ENCODE measurements around the gene HECTD4.

HECTD4 gene

DNA sequence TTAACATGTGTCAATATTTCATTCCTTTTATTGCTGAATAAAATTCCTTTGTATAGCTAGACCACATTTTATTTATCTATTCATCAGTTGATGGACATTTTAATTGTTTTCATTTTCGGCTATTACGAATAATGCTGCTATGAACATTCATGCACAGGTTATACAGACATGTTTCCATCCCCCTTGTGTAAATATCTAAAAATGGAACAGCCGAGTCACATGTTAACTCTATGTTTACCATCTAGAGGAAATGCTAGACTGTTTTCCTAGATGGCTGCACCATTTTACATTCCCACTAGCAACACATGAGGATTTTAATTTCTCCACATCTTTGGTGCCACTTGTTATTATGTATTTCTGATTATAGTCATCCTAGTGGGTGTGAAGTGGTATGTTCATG is 49.2 kb downstream of the HECTD4 start:
- Histone ChIP-seq H3K9me2 (ENCODE audit: low read depth, low read length) (no peaks in the 10 kb centered on the region), H3K36me3 (ENCODE audit: insufficient read depth, low read length) (peaks cover 3% of the 10 kb centered on the region), H3K4me3 (ENCODE audit: low read depth, low read length, poor library complexity, severe bottlenecking) (no peak overlapping the region), H3F3A (ENCODE audit: insufficient read depth, low read length) (no peaks in the 10 kb centered on the region), H3K4me1 (ENCODE audit: insufficient read depth, low read length, severe bottlenecking) (no peaks in the 10 kb centered on the region), H3K79me2 (ENCODE audit: insufficient read depth, low read length) (peaks cover 33% of the 10 kb centered on the region; the same call in 1 of the 2 replicates), H2AFZ (ENCODE audit: low read length) (no peak overlapping the region), H3K4me2 (ENCODE audit: low read length) (no peak overlapping the region), H3K27ac (ENCODE audit: low read depth, low read length, poor library complexity, severe bottlenecking) (no peak overlapping the region), H3K9ac (ENCODE audit: low read length) (no peak overlapping the region), H3K27me3 (ENCODE audit: insufficient read depth, low read length) (no peaks in the 10 kb centered on the region), H3K9me3 (ENCODE audit: low read length) (no peaks in the 10 kb centered on the region), H4K20me1 (ENCODE audit: insufficient read depth, low read length) (no peaks in the 10 kb centered on the region)
- TF ChIP-seq EZH2 (IDR thresholded peaks at IDR 0.05; ENCODE audit: borderline replicate concordance, low read length) (no peak), CTCF (IDR thresholded peaks at IDR 0.05; ENCODE audit: low read length) (no peak)

DNA sequence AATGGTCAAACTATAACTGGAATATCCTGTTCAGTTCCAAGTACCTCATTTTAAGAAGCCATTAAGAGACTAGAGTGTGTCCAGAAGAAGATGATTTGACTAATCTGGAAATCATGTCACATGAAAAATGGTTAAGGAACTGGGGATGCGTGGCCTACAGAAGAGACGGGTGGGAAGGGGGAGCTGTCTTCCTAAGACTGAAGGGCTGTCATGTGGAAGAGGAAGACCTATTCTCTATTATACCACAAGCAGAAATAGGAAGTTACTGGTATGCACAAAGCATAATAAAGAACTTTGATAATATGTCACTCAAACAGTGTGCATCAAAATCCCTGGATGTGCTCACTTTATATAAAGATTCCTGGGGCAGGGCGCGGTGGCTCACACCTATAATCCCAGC is 50.3 kb downstream of the HECTD4 start:
- TF ChIP-seq CTCF (IDR thresholded peaks at IDR 0.05; ENCODE audit: low read length), result no peak
- no peak for TF ChIP-seq EZH2 (IDR thresholded peaks at IDR 0.05; ENCODE audit: borderline replicate concordance, low read length)
- Histone ChIP-seq H3K9ac (ENCODE audit: low read length) (no peak overlapping the region), H3K4me1 (ENCODE audit: insufficient read depth, low read length, severe bottlenecking) (no peaks in the 10 kb centered on the region), H4K20me1 (ENCODE audit: insufficient read depth, low read length) (no peaks in the 10 kb centered on the region), H3K36me3 (ENCODE audit: insufficient read depth, low read length) (no peaks in the 10 kb centered on the region), H3K27me3 (ENCODE audit: insufficient read depth, low read length) (no peaks in the 10 kb centered on the region), H2AFZ (ENCODE audit: low read length) (no peak overlapping the region), H3K9me3 (ENCODE audit: low read length) (no peaks in the 10 kb centered on the region), H3K27ac (ENCODE audit: low read depth, low read length, poor library complexity, severe bottlenecking) (no peak overlapping the region), H3F3A (ENCODE audit: insufficient read depth, low read length) (no peaks in the 10 kb centered on the region), H3K79me2 (ENCODE audit: insufficient read depth, low read length) (peaks cover 36% of the 10 kb centered on the region), H3K9me2 (ENCODE audit: low read depth, low read length) (no peaks in the 10 kb centered on the region), H3K4me2 (ENCODE audit: low read length) (no peak overlapping the region), H3K4me3 (ENCODE audit: low read depth, low read length, poor library complexity, severe bottlenecking) (no peak overlapping the region)

GRCh38 chr12:112330706-112331105 is 51.5 kb downstream of the HECTD4 start:
- Histone ChIP-seq H3K4me3 (ENCODE audit: low read depth, low read length, poor library complexity, severe bottlenecking) (no peak overlapping the region), H3K27ac (ENCODE audit: low read depth, low read length, poor library complexity, severe bottlenecking) (no peak overlapping the region), H3K27me3 (ENCODE audit: insufficient read depth, low read length) (no peaks in the 10 kb centered on the region), H3K36me3 (ENCODE audit: insufficient read depth, low read length) (no peaks in the 10 kb centered on the region), H3K4me2 (ENCODE audit: low read length) (no peak overlapping the region), H3K9ac (ENCODE audit: low read length) (no peak overlapping the region), H3K4me1 (ENCODE audit: insufficient read depth, low read length, severe bottlenecking) (no peaks in the 10 kb centered on the region), H3K9me2 (ENCODE audit: low read depth, low read length) (no peaks in the 10 kb centered on the region), H3K9me3 (ENCODE audit: low read length) (no peaks in the 10 kb centered on the region), H2AFZ (ENCODE audit: low read length) (no peak overlapping the region), H4K20me1 (ENCODE audit: insufficient read depth, low read length) (no peaks in the 10 kb centered on the region), H3F3A (ENCODE audit: insufficient read depth, low read length) (no peaks in the 10 kb centered on the region), H3K79me2 (ENCODE audit: insufficient read depth, low read length) (peaks cover 36% of the 10 kb centered on the region)
- TF ChIP-seq EZH2 (IDR thresholded peaks at IDR 0.05; ENCODE audit: borderline replicate concordance, low read length), result no peak
- TF ChIP-seq CTCF (IDR thresholded peaks at IDR 0.05; ENCODE audit: low read length), result no peak
